ENCODE results near the gene MORN3. TPM values are rescaled to one million over a fixed set of nuclear protein-coding genes. Genes with fewer than 3 reads are reported as not detected.
"Not testable (repeated sequence)": the region's sequence is repeated elsewhere in the genome, so short reads cannot be mapped to it uniquely, and the experiment has no call there.

MORN3 gene
- total RNA-seq = under 1 TPM; 0.19 to 0.32 TPM
- long read RNA-seq, donor 1, partial matches to known transcripts = 0 of 1 reads
- long read RNA-seq, donor 1, other reads (novel, unspliced or antisense) = 1 of 1 reads
- long read RNA-seq, donor 2, partial matches to known transcripts = 0 of 1 reads
- long read RNA-seq, donor 2, other reads (novel, unspliced or antisense) = 0 of 1 reads

- DNase-seq (ENCODE audit: low spot score) = no peak
- intact Hi-C loops (cut with DNase I) = loop anchor here in 1 of 2 donors (5.0 kb wide), 2 partner anchors 37 to 117 kb away; no protein-coding TSS in a partner anchor
Observed at GRCh38 chr12:121669521-121669900, at the start of gene MORN3. MORN3 (minus strand) TSS chr12:121669654; CDS start chr12:121669483, 171 bp downstream.

- no peak for DNase-seq (ENCODE audit: low spot score)
- intact Hi-C loops (cut with DNase I) = no loop called here
Observed at GRCh38 chr12:121718653-121719239, 49.3 kb upstream of the MORN3 start.

- intact Hi-C loops (cut with DNase I) = no loop called here
- DNase-seq (ENCODE audit: low spot score) = peak; percentile 84
Observed at GRCh38 chr12:121717041-121717699, 47.7 kb upstream of the MORN3 start.

- no peak for DNase-seq (ENCODE audit: low spot score)
- intact Hi-C loops (cut with DNase I) = no loop called here
Observed at GRCh38 chr12:121715862-121716435, 46.5 kb upstream of the MORN3 start.

- DNase-seq (ENCODE audit: low spot score); intact Hi-C loops (cut with DNase I): not testable (repeated sequence)
Observed at GRCh38 chr12:121715055-121715454, 45.6 kb upstream of the MORN3 start.

- no peak for DNase-seq (ENCODE audit: low spot score)
- intact Hi-C loops (cut with DNase I) = no loop called here
Observed at GRCh38 chr12:121713793-121714192, 44.3 kb upstream of the MORN3 start.

- intact Hi-C loops (cut with DNase I) = no loop called here
Observed at GRCh38 chr12:121713257-121713777, 43.9 kb upstream of the MORN3 start.

GRCh38 chr12:121712461-121713256 is 43.2 kb upstream of the MORN3 start, which contains the start of gene TMEM120B:
TMEM120B (plus strand) TSS chr12:121712752; CDS start chr12:121712896, 144 bp downstream.
- intact Hi-C loops (cut with DNase I) = no loop called here
- DNase-seq (ENCODE audit: low spot score) = peak; percentile 95

More at GRCh38 chr12:121713257-121713777, 43.9 kb upstream of the MORN3 start:
- no peak for DNase-seq (ENCODE audit: low spot score)

GRCh38 chr12:121712190-121712460 is 42.7 kb upstream of the MORN3 start:
- intact Hi-C loops (cut with DNase I) = no loop called here
- no peak for DNase-seq (ENCODE audit: low spot score)

GRCh38 chr12:121711361-121712189 is 42.1 kb upstream of the MORN3 start:
- intact Hi-C loops (cut with DNase I) = no loop called here
- no peak for DNase-seq (ENCODE audit: low spot score)

- intact Hi-C loops (cut with DNase I) = loop anchor here in 1 of 2 donors (10.0 kb wide), 1 partner anchor 65 kb away; no protein-coding TSS in a partner anchor
- no peak for DNase-seq (ENCODE audit: low spot score)
Observed at GRCh38 chr12:121709478-121709961, 40.1 kb upstream of the MORN3 start.

- intact Hi-C loops (cut with DNase I) = loop anchor here in 1 of 2 donors (10.0 kb wide), 1 partner anchor 66 kb away; no protein-coding TSS in a partner anchor
- DNase-seq (ENCODE audit: low spot score) = not testable (repeated sequence)
Observed at GRCh38 chr12:121709064-121709424, 39.6 kb upstream of the MORN3 start.

- no peak for DNase-seq (ENCODE audit: low spot score)
- intact Hi-C loops (cut with DNase I) = loop anchor here in 1 of 2 donors (10.0 kb wide), 1 partner anchor 66 kb away; no protein-coding TSS in a partner anchor
Observed at GRCh38 chr12:121708313-121709063, 39.0 kb upstream of the MORN3 start.

GRCh38 chr12:121705514-121705913 is 36.1 kb upstream of the MORN3 start:
- DNase-seq (ENCODE audit: low spot score) = no peak
- intact Hi-C loops (cut with DNase I) = loop anchor here in 1 of 2 donors (10.0 kb wide), 1 partner anchor 69 kb away; no protein-coding TSS in a partner anchor

- DNase-seq (ENCODE audit: low spot score) = no peak
- intact Hi-C loops (cut with DNase I) = loop anchor here (5.0 to 10.0 kb wide), 2 partner anchors 69 to 72 kb away; no protein-coding TSS in a partner anchor
Observed at GRCh38 chr12:121702944-121703343, 33.5 kb upstream of the MORN3 start.

GRCh38 chr12:121701667-121702277 is 32.3 kb upstream of the MORN3 start:
- DNase-seq (ENCODE audit: low spot score) = no peak
- intact Hi-C loops (cut with DNase I) = loop anchor here (5.0 to 10.0 kb wide), 2 partner anchors 71 to 73 kb away; no protein-coding TSS in a partner anchor

- intact Hi-C loops (cut with DNase I) = loop anchor here (2.0 to 10.0 kb wide), 3 partner anchors 94 to 187 kb away; partner anchors contain the start of genes PSMD9 (in 1 of the 2) and RHOF (in 1 of the 2)
- DNase-seq (ENCODE audit: low spot score) = not testable (repeated sequence)
Observed at GRCh38 chr12:121697861-121698260, 28.4 kb upstream of the MORN3 start.
